ENCODE results near the gene CNOT8. TPM values are rescaled to one million over a fixed set of nuclear protein-coding genes. Genes with fewer than 3 reads are reported as not detected.

The CNOT8 gene
- total RNA-seq, 2 donors from 2014 or later = 65.3 to 67.1 TPM

DNA sequence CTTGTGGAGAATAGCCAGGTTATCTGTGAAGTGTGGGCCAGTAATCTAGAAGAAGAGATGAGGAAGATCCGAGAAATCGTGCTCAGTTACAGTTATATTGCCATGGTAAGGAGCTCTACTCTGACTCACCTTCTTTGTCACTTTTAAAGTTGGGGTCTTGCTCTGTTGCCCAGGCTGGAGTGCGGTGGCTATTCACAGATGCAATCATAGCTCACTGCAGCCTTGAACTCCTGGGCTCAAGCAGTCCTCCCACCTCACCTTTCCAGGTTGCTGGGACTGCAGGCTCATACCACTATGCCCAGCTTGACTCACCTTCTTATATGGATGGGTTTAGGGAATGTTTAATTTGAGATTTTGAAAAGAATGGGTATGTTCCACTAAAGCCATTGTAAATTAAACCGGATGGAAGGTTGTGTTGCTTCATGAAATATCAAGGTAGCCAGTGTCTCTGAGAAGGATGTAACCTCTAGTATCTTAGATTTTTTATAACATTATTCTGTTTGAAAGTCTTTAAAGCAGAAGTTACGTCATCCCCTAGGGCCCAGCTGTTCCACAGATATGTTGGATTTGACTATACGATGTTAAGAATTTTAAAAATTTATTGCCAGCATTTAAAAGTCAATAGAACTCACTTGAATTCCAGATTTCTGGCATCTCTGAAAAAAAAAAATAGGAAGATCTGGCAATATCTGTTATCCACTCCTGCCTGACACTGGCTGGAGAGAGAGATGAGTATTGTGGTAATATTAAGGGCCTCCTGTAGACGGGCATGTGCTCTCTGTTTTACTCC, 5.1 kb downstream of the CNOT8 start:
- peaks cover 17% of the 10 kb centered on the region for H3K36me3 Mint-ChIP-seq
- no peaks in the 10 kb centered on the region for H3K9me3 Mint-ChIP-seq
- H3K27ac Mint-ChIP-seq = peak overlapping the region in 1 of 2 donors; percentile 13
- peaks cover 47 to 51% of the 10 kb centered on the region in 2 donors for H3K4me1 Mint-ChIP-seq (ENCODE audit: low read depth in 2 of 2)
- no peak for DNase-seq (ENCODE audit: low spot score)
- H3K27me3 Mint-ChIP-seq = no peaks in the 10 kb centered on the region
- H3K4me3 Mint-ChIP-seq = no peak overlapping the region
- ATAC-seq = no peak

DNA sequence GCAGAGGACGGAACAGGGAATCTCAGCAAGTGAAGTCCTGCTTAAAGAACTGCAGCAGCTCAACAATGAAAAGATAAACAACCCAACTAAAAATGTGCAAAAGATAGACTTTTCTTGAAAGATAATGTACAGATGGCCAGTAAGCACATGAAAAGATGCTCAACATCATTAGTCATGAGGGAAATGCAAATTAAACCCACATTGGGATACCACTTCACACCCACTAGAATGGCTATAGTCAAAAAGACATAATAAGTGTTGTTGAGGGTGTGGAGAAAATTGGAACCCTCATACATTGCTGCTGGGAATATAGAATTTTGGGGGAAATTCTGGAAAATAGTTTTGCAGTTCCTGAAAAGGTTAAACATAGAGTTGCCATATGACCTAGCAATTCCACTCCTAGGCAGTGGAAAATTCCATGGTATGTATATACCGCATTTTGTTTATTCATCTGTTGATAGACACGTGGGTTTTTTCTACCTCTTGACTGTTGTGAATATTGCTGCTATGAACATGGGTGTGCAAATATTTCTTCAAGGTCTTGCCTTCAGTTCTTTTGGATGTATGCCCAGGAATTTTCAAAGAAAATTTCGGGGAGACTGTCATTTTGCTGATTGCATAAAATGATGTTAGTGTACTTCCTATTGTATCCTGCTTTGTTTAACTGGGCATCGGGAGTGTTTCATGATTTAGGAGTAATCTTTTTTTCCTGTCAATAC, 7.2 kb downstream of the CNOT8 start:
- H3K4me1 Mint-ChIP-seq (ENCODE audit: low read depth in 2 of 2) = peaks cover 32 to 36% of the 10 kb centered on the region in 2 donors
- H3K36me3 Mint-ChIP-seq = peaks cover 13% of the 10 kb centered on the region
- DNase-seq (ENCODE audit: low spot score) (no peak), ATAC-seq (no peak)
- no peaks in the 10 kb centered on the region for H3K9me3 Mint-ChIP-seq
- H3K27ac Mint-ChIP-seq = peak overlapping the region in 1 of 2 donors; percentile 47
- peak overlapping the region; percentile 8 for H3K4me3 Mint-ChIP-seq
- no peaks in the 10 kb centered on the region for H3K27me3 Mint-ChIP-seq

- Mint-ChIP-seq H3K27ac (no peak overlapping the region), H3K27me3 (no peaks in the 10 kb centered on the region), H3K4me3 (no peak overlapping the region), H3K36me3 (peaks cover 21% of the 10 kb centered on the region), H3K9me3 (no peaks in the 10 kb centered on the region), H3K4me1 (ENCODE audit: low read depth in 2 of 2) (peaks cover 23 to 26% of the 10 kb centered on the region in 2 donors)
- ATAC-seq = no peak
- no peak for DNase-seq (ENCODE audit: low spot score)
Observed at GRCh38 chr5:154866841-154867240, 8.4 kb downstream of the CNOT8 start.

GRCh38 chr5:154868702-154869101, 10.3 kb downstream of the CNOT8 start:
- Mint-ChIP-seq H3K4me3 (no peak overlapping the region), H3K36me3 (peaks cover 29% of the 10 kb centered on the region), H3K4me1 (ENCODE audit: low read depth in 2 of 2) (peaks cover 5 to 14% of the 10 kb centered on the region in 2 donors), H3K27ac (peak overlapping the region in 1 of 2 donors; percentile 40), H3K9me3 (no peaks in the 10 kb centered on the region), H3K27me3 (no peaks in the 10 kb centered on the region)
- ATAC-seq (no peak), DNase-seq (ENCODE audit: low spot score) (no peak)

- no peak overlapping the region for H3K27ac Mint-ChIP-seq
- no peaks in the 10 kb centered on the region for H3K9me3 Mint-ChIP-seq
Observed at GRCh38 chr5:154871734-154872133, 13.3 kb downstream of the CNOT8 start.

DNA sequence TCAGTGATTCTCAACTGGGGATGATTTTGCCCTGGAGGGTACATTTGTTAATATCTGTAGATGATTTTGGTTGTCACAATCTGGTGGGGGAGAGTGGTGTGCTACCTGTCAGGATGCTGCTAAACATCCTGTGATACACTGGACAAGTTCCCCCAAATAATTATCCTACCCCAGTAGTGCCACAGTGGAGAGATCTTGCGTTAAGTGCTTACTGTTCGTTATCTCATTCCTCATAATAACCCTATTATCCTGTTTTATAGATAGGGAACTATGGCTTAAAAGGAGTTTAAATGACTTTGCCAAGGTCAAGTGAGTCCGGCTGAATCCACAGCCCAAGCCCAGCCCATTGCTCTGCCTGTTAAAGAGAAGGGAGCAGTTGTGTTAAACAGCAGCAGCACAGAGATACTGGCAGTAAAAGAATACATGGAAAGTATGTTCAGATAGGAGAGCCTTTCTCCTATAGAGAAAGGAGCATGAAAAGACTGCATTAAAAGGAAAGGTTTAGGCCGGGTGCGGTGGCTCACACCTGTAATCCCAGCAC, 15.4 kb downstream of the CNOT8 start:
- Mint-ChIP-seq H3K27me3 (no peaks in the 10 kb centered on the region), H3K9me3 (no peaks in the 10 kb centered on the region), H3K4me3 (no peak overlapping the region), H3K36me3 (peaks cover 49% of the 10 kb centered on the region), H3K27ac (no peak overlapping the region), H3K4me1 (ENCODE audit: low read depth in 2 of 2) (peaks cover 0 to 3% of the 10 kb centered on the region in 2 donors)
- ATAC-seq = no peak
- DNase-seq (ENCODE audit: low spot score) = no peak

More at GRCh38 chr5:154871734-154872133, 13.3 kb downstream of the CNOT8 start:
- no peak for ATAC-seq
- Mint-ChIP-seq H3K36me3 (peaks cover 44% of the 10 kb centered on the region), H3K27me3 (no peaks in the 10 kb centered on the region), H3K4me3 (no peak overlapping the region), H3K4me1 (ENCODE audit: low read depth in 2 of 2) (peaks cover 0 to 5% of the 10 kb centered on the region in 2 donors)
- no peak for DNase-seq (ENCODE audit: low spot score)

DNA sequence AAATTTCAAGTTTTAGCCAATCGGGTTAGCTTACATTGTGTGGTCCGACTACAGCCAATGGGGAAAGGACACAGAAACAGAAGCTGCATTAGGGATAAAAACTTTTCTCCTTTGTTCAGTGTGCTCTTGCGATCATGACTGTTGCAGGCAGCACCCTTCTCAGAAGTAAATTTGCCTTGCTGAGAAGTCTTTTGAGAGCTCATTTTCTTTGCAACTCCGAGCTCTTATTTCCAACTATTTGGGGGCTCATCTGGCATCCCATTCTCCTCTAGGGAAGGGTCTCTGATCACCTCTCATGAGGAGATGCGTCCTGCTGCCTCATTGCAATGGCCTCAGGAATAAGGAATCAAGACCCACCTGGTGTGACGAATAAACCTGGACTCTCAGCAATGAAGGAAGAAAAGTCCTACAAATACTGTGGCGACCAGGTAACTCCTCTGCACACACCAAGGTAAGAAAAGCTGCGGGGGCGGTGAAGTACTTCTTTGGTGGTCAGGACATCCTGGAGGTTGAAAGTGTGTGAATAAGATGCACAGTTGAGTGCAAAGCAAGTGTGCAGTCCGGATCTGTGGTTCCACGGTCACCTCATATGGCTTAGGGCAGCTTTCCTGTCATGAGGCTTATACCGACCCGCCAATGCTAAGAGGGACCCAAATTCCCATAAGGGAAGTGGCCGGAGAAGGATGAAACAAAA, 20.4 kb downstream of the CNOT8 start:
- H3K4me1 Mint-ChIP-seq (ENCODE audit: low read depth in 2 of 2) = peaks cover 0 to 2% of the 10 kb centered on the region in 2 donors
- no peak overlapping the region for H3K27ac Mint-ChIP-seq
- DNase-seq (ENCODE audit: low spot score) (no peak), ATAC-seq (no peak)
- H3K9me3 Mint-ChIP-seq = no peaks in the 10 kb centered on the region
- peaks cover 51% of the 10 kb centered on the region for H3K36me3 Mint-ChIP-seq
- no peak overlapping the region for H3K4me3 Mint-ChIP-seq
- H3K27me3 Mint-ChIP-seq = no peaks in the 10 kb centered on the region

DNA sequence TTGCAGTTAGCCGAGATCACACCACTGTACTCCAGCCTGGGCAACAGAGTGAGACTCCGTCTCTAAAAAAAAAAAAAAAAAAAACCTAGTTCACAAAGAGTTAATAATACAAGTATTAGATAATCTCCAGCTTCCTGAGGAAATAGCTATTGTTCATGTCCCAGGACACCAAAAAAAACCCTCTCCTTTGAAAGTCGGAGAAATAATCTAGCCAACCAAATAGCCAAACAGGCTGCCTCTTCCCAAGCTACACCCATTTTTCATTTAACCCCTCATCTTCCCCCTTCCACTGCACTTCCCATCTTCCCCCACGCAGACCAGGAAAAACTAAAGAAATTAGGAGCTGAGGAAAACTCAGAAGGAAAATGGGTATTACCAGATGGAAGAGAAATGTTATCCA, 23.6 kb downstream of the CNOT8 start:
- no peaks in the 10 kb centered on the region for H3K27me3 Mint-ChIP-seq
- H3K9me3 Mint-ChIP-seq = peaks cover 10% of the 10 kb centered on the region
- ATAC-seq (no peak), DNase-seq (ENCODE audit: low spot score) (no peak)
- H3K4me3 Mint-ChIP-seq = no peak overlapping the region
- H3K4me1 Mint-ChIP-seq (ENCODE audit: low read depth in 2 of 2) = no peaks in the 10 kb centered on the region
- H3K27ac Mint-ChIP-seq = no peak overlapping the region
- peaks cover 53% of the 10 kb centered on the region for H3K36me3 Mint-ChIP-seq

- Mint-ChIP-seq H3K4me1 (ENCODE audit: low read depth in 2 of 2) (no peaks in the 10 kb centered on the region), H3K27me3 (no peaks in the 10 kb centered on the region), H3K27ac (no peak overlapping the region), H3K9me3 (peaks cover 11% of the 10 kb centered on the region), H3K36me3 (peaks cover 59% of the 10 kb centered on the region), H3K4me3 (no peak overlapping the region)
- ATAC-seq (no peak), DNase-seq (ENCODE audit: low spot score) (no peak)
Observed at GRCh38 chr5:154884424-154884823, 26.0 kb downstream of the CNOT8 start.

- Mint-ChIP-seq H3K27me3 (no peaks in the 10 kb centered on the region), H3K36me3 (peaks cover 57% of the 10 kb centered on the region), H3K9me3 (peaks cover 11% of the 10 kb centered on the region), H3K4me3 (no peak overlapping the region), H3K4me1 (ENCODE audit: low read depth in 2 of 2) (no peaks in the 10 kb centered on the region), H3K27ac (no peak overlapping the region)
- DNase-seq (ENCODE audit: low spot score) (no peak), ATAC-seq (no peak)
Observed at GRCh38 chr5:154885439-154885838, 27.0 kb downstream of the CNOT8 start.

- no peak overlapping the region for H3K4me3 Mint-ChIP-seq
- H3K4me1 Mint-ChIP-seq (ENCODE audit: low read depth in 2 of 2) = no peaks in the 10 kb centered on the region
- ATAC-seq (no peak), DNase-seq (ENCODE audit: low spot score) (no peak)
- H3K27ac Mint-ChIP-seq = no peak overlapping the region
- H3K27me3 Mint-ChIP-seq = no peaks in the 10 kb centered on the region
- peaks cover 38% of the 10 kb centered on the region for H3K36me3 Mint-ChIP-seq
- no peaks in the 10 kb centered on the region for H3K9me3 Mint-ChIP-seq
Observed at GRCh38 chr5:154892369-154892771, 33.9 kb downstream of the CNOT8 start.

- H3K36me3 Mint-ChIP-seq = peaks cover 31% of the 10 kb centered on the region
- no peaks in the 10 kb centered on the region for H3K27me3 Mint-ChIP-seq
- DNase-seq (ENCODE audit: low spot score) (no peak), ATAC-seq (no peak)
- no peak overlapping the region for H3K27ac Mint-ChIP-seq
- no peak overlapping the region for H3K4me3 Mint-ChIP-seq
- no peaks in the 10 kb centered on the region for H3K9me3 Mint-ChIP-seq
- H3K4me1 Mint-ChIP-seq (ENCODE audit: low read depth in 2 of 2) = no peaks in the 10 kb centered on the region
Observed at GRCh38 chr5:154893381-154893780, 35.0 kb downstream of the CNOT8 start.

- Mint-ChIP-seq H3K9me3 (no peaks in the 10 kb centered on the region), H3K27me3 (no peaks in the 10 kb centered on the region), H3K36me3 (peaks cover 30% of the 10 kb centered on the region), H3K4me3 (no peak overlapping the region), H3K27ac (no peak overlapping the region), H3K4me1 (ENCODE audit: low read depth in 2 of 2) (no peaks in the 10 kb centered on the region)
- no peak for ATAC-seq
- no peak for DNase-seq (ENCODE audit: low spot score)
Observed at GRCh38 chr5:154895606-154896561, 37.5 kb downstream of the CNOT8 start.
